Mesenchymal stem cell (in vitro differentiated cells and primary cell): ENCODE data around the gene TMC7.
"Not testable (repeated sequence)": the region's sequence is repeated elsewhere in the genome, so short reads cannot be mapped to it uniquely, and the experiment has no call there.

Experiments used
- DNase-seq: peaks from one replicate; pipeline ENCODE4 v3.0.0-alpha.2; 2013
- H2AFZ ChIP-seq: one replicate; pipeline ENCODE4 v1.6.1; 2013; ENCODE audit warnings: low read depth, mild to moderate bottlenecking, control low read depth, inconsistent platforms, low read length, moderate library complexity
- H2AK5ac ChIP-seq: 2 replicates; pipeline ENCODE4 v1.6.1; 2013; ENCODE audit warnings: low read length, moderate library complexity, mild to moderate bottlenecking, inconsistent platforms; ENCODE audit not compliant: severe bottlenecking
- H2BK120ac ChIP-seq: one replicate; pipeline ENCODE4 v1.6.1; 2013; ENCODE audit warnings: low read depth, mild to moderate bottlenecking, inconsistent platforms, low read length, moderate library complexity
- H2BK12ac ChIP-seq, 2 experiments: one replicate each; pipeline ENCODE4 v1.6.1; 2013; ENCODE audit warnings: inconsistent platforms in 2 of 2, low read length in 2 of 2, mild to moderate bottlenecking in 2 of 2, moderate library complexity in 2 of 2, control low read depth in 1 of 2
- H2BK15ac ChIP-seq: one replicate; pipeline ENCODE4 v1.6.1; 2013; ENCODE audit warnings: mild to moderate bottlenecking, low read depth, inconsistent platforms; ENCODE audit not compliant: poor library complexity, severe bottlenecking
- H2BK5ac ChIP-seq: 2 replicates; pipeline ENCODE4 v1.6.1; 2013; ENCODE audit warnings: low read depth, mild to moderate bottlenecking, low read length, control low read depth, inconsistent platforms; ENCODE audit not compliant: poor library complexity, severe bottlenecking
- H3K14ac ChIP-seq, 2 experiments: one replicate each; pipeline ENCODE4 v1.6.1; 2013; ENCODE audit warnings: inconsistent platforms in 2 of 2, low read length in 2 of 2, control low read depth in 1 of 2, mild to moderate bottlenecking in 1 of 2, moderate library complexity in 1 of 2
- H3K18ac ChIP-seq, 2 experiments: one replicate each; pipeline ENCODE4 v1.6.1; 2013; ENCODE audit warnings: inconsistent platforms in 2 of 2, low read length in 2 of 2, control low read depth in 1 of 2, low read depth in 1 of 2, mild to moderate bottlenecking in 1 of 2
- H3K23ac ChIP-seq, 2 experiments: one replicate each; pipeline ENCODE4 v1.6.1; 2013; ENCODE audit warnings: inconsistent platforms in 2 of 2, low read length in 2 of 2, mild to moderate bottlenecking in 2 of 2, moderate library complexity in 2 of 2, control low read depth in 1 of 2
- H3K27ac ChIP-seq: 2 replicates; pipeline ENCODE4 v1.5.1; 2013; ENCODE audit warnings: mild to moderate bottlenecking, moderate library complexity, low read length, control low read depth, inconsistent platforms; ENCODE audit not compliant: poor library complexity, severe bottlenecking
- H3K27me3 ChIP-seq, 2 experiments: 2 replicates each; pipeline versions ENCODE4 v1.6.1 to v1.7.0; 2013; ENCODE audit warnings: low read length in 2 of 2, mild to moderate bottlenecking in 2 of 2, moderate library complexity in 2 of 2, control low read depth in 1 of 2, inconsistent platforms in 1 of 2; ENCODE audit not compliant: control insufficient read depth in 1 of 2, insufficient read depth in 1 of 2
- H3K36me3 ChIP-seq, 2 experiments: 2 replicates each; pipeline versions ENCODE4 v1.6.1 to v1.7.0; 2013; ENCODE audit warnings: low read length in 2 of 2, control low read depth in 1 of 2, inconsistent platforms in 1 of 2, low read depth in 1 of 2, mild to moderate bottlenecking in 1 of 2; ENCODE audit not compliant: insufficient read depth in 2 of 2, control insufficient read depth in 1 of 2
- H3K4ac ChIP-seq, 2 experiments: one replicate each; pipeline ENCODE4 v1.6.1; 2013; ENCODE audit warnings: inconsistent platforms in 2 of 2, low read length in 2 of 2, mild to moderate bottlenecking in 2 of 2, moderate library complexity in 2 of 2, control low read depth in 1 of 2, low read depth in 1 of 2
- H3K4me1 ChIP-seq: 2 replicates; pipeline ENCODE4 v1.6.1; 2013; ENCODE audit warnings: low read depth, low read length, control low read depth; ENCODE audit not compliant: control insufficient read depth, insufficient read depth
- H3K4me2 ChIP-seq: 2 replicates; pipeline ENCODE4 v1.6.1; 2013; ENCODE audit warnings: low read length, mild to moderate bottlenecking, inconsistent platforms; ENCODE audit not compliant: poor library complexity, severe bottlenecking
- H3K4me3 ChIP-seq, 2 experiments: 2 replicates each; pipeline versions ENCODE4 v1.5.1 to v1.7.0; 2013; ENCODE audit warnings: low read length in 2 of 2, mild to moderate bottlenecking in 2 of 2, control low read depth in 1 of 2, low read depth in 1 of 2; ENCODE audit not compliant: insufficient read depth in 1 of 2
- H3K79me1 ChIP-seq: replicated peaks from 2 replicates; pipeline ENCODE4 v1.6.1; 2013; ENCODE audit warnings: mild to moderate bottlenecking, control low read depth, low read length, inconsistent platforms; ENCODE audit not compliant: poor library complexity, severe bottlenecking
- H3K9ac ChIP-seq: 2 replicates; pipeline ENCODE4 v1.7.0; 2013; ENCODE audit warnings: mild to moderate bottlenecking, low read length, moderate library complexity
- H3K9me3 ChIP-seq: 2 replicates; pipeline ENCODE4 v1.7.0; 2013; ENCODE audit warnings: mild to moderate bottlenecking, low read length; ENCODE audit not compliant: control insufficient read depth
- H4K8ac ChIP-seq: one replicate; pipeline ENCODE4 v1.6.1; 2013; ENCODE audit warnings: inconsistent platforms, mild to moderate bottlenecking, low read length, moderate library complexity
- H4K91ac ChIP-seq: one replicate; pipeline ENCODE4 v1.6.1; 2013; ENCODE audit warnings: mild to moderate bottlenecking, low read length, inconsistent platforms
- WGBS: methylation state at CpG from one replicate; pipeline ENCODE4 v1.1.7; 2013; ENCODE audit warnings: mixed read lengths; 5-methylcytosine and 5-hydroxymethylcytosine counted together

TMC7 gene

GRCh38 chr16:18993531-18993930 lies 9.8 kb downstream of the TMC7 start:
- H2BK12ac ChIP-seq, H2BK5ac ChIP-seq, H3K4me3 ChIP-seq, DNase-seq, H3K27ac ChIP-seq, H2AFZ ChIP-seq, H3K14ac ChIP-seq, H4K8ac ChIP-seq, H3K9me3 ChIP-seq, H3K27me3 ChIP-seq, H2AK5ac ChIP-seq, H3K36me3 ChIP-seq, H3K79me1 ChIP-seq, H2BK120ac ChIP-seq, H4K91ac ChIP-seq, H3K18ac ChIP-seq, H3K4me1 ChIP-seq, H3K4me2 ChIP-seq, H3K9ac ChIP-seq, H3K23ac ChIP-seq, H3K4ac ChIP-seq, H2BK15ac ChIP-seq: not testable (repeated sequence)
- 93% methylated on average over 3 of the region's 3 CpGs for WGBS

- H3K4me2 ChIP-seq, H3K4me3 ChIP-seq, H2BK120ac ChIP-seq, H3K9ac ChIP-seq, H3K27me3 ChIP-seq, H3K18ac ChIP-seq, H2BK5ac ChIP-seq, H3K4ac ChIP-seq, H2AK5ac ChIP-seq, H3K9me3 ChIP-seq, H4K91ac ChIP-seq, H3K36me3 ChIP-seq, H3K79me1 ChIP-seq, H3K4me1 ChIP-seq, H3K14ac ChIP-seq, H4K8ac ChIP-seq, H2AFZ ChIP-seq, H2BK15ac ChIP-seq, H3K23ac ChIP-seq, H2BK12ac ChIP-seq, H3K27ac ChIP-seq, DNase-seq: not testable (repeated sequence)
- WGBS: 79% methylated on average over 7 of the region's 7 CpGs
These were observed 10.4 kb downstream of the TMC7 start for GRCh38 chr16:18994181-18994580.

- WGBS: 90% methylated on average over 12 of the region's 12 CpGs
- H2BK15ac ChIP-seq, H3K4me2 ChIP-seq, H2AFZ ChIP-seq, H3K79me1 ChIP-seq, H2AK5ac ChIP-seq, H4K8ac ChIP-seq, H3K27me3 ChIP-seq, H3K23ac ChIP-seq, H3K4me3 ChIP-seq, H3K18ac ChIP-seq, H3K9me3 ChIP-seq, H3K14ac ChIP-seq, H3K9ac ChIP-seq, H3K36me3 ChIP-seq, H3K4ac ChIP-seq, H2BK12ac ChIP-seq, DNase-seq, H3K4me1 ChIP-seq, H2BK5ac ChIP-seq, H3K27ac ChIP-seq, H4K91ac ChIP-seq, H2BK120ac ChIP-seq: not testable (repeated sequence)
These were observed 11.7 kb downstream of the TMC7 start for GRCh38 chr16:18995406-18995805.

GRCh38 chr16:18996536-18996935 lies 12.8 kb downstream of the TMC7 start:
- not testable (repeated sequence) for H3K27ac ChIP-seq, H2BK12ac ChIP-seq, H2AK5ac ChIP-seq, H2BK15ac ChIP-seq, H2BK120ac ChIP-seq, H3K18ac ChIP-seq, DNase-seq, H3K4me3 ChIP-seq, H4K91ac ChIP-seq, H3K79me1 ChIP-seq, H3K27me3 ChIP-seq, H3K4me2 ChIP-seq, H3K9ac ChIP-seq, H2BK5ac ChIP-seq, H3K9me3 ChIP-seq, H3K14ac ChIP-seq, H3K23ac ChIP-seq, H3K4me1 ChIP-seq, H3K36me3 ChIP-seq, H2AFZ ChIP-seq, H3K4ac ChIP-seq, H4K8ac ChIP-seq
- 97% methylated on average over 9 of the region's 9 CpGs for WGBS
